Activated CD8-positive, alpha-beta memory T cell treated with anti-CD3 and anti-CD28 coated beads for 36 hours (primary cell): ENCODE data around the gene SLC35E1. TPM values are rescaled to one million over a fixed set of nuclear protein-coding genes. Genes with fewer than 3 reads are reported as not detected.

ENCODE experiments used
- CTCF ChIA-PET: fragments of 350-600 bp; sonication (Branson Sonifier 250); formaldehyde crosslinking; loops from one replicate; lab custom pipeline; 2021; ENCODE audit warnings: antibody characterized with exemption; lab: Charles Lee
- POLR2A ChIA-PET: fragments of 350-600 bp; sonication (Branson Sonifier 250); formaldehyde crosslinking; loops from one replicate; lab custom pipeline; 2021; ENCODE audit warnings: antibody characterized with exemption; lab: Charles Lee
- total RNA-seq, 2 experiments: library from RNA; stranded (reverse); gene quantifications; one replicate each; pipeline ENCODE4 v1.2.3, GENCODE V29; 2021

SLC35E1 gene
- total RNA-seq, 2 experiments from 2014 or later, result 54.3 to 56.1 TPM

- POLR2A ChIA-PET, result interaction anchor here (0.6 to 2.0 kb wide), 4 partner anchors 9 to 74 kb away, joined by 3 to 14 read pairs (median 6); partner anchors contain the start of gene MED26
- CTCF ChIA-PET, result interaction anchor here (3.1 kb wide), 1 partner anchor 13 kb away, joined by 14 read pairs; the partner anchor contains the start of gene SLC35E1
Measured at GRCh38 chr19:16586477-16586871, 14.3 kb upstream of the SLC35E1 start.

- ChIA-PET CTCF (interaction anchor here (3.1 kb wide), 1 partner anchor 13 kb away, joined by 14 read pairs; the partner anchor contains the start of gene SLC35E1), POLR2A (interaction anchor here (1.9 to 2.5 kb wide), 2 partner anchors 13 to 43 kb away, joined by 8 to 28 read pairs; partner anchors contain the start of genes MED26 and SLC35E1)
Measured at GRCh38 chr19:16585808-16586476, 13.7 kb upstream of the SLC35E1 start.

DNA sequence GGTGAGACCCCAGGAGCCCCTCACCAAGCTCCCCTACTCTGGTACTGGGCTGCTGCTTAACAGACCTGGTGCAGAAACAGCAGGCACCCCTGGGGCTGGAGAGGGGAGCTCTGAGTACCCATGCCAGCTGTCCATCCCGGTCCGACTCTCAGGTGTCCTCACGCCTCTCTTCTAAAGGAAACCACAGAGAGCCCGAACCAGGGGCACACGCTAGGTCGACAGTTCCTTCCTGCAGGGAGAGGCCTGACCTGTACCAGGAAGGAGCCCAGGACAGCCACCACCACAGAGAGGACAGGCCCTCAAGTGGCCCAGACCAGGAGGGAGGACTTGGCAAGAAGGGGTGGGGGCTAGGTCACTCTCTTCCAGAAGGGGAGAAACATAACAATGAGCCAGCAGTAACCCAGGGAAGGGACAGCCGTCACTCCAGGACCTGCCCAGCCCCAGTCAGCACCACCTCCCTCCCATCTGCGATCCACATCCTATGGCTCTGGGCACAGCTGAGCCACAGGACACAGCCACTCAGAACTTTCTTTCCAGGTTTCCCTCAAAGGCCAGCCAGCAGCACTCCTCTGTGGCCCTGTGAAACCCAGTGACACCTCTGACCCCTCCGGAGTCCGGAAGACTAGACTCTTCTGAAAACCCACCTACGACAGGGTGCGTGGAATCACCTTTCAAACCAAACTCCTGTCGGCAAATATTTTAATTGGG lies 13.0 kb upstream of the SLC35E1 start:
- POLR2A ChIA-PET, result interaction anchor here (1.1 to 2.5 kb wide), 4 partner anchors 13 to 75 kb away, joined by 3 to 28 read pairs (median 8); partner anchors contain the start of genes CHERP, MED26 and SLC35E1
- CTCF ChIA-PET, result interaction anchor here (0.6 to 3.1 kb wide), 6 partner anchors 12 to 144 kb away, joined by 3 to 14 read pairs (median 4); partner anchors contain the start of genes MED26 and SLC35E1

DNA sequence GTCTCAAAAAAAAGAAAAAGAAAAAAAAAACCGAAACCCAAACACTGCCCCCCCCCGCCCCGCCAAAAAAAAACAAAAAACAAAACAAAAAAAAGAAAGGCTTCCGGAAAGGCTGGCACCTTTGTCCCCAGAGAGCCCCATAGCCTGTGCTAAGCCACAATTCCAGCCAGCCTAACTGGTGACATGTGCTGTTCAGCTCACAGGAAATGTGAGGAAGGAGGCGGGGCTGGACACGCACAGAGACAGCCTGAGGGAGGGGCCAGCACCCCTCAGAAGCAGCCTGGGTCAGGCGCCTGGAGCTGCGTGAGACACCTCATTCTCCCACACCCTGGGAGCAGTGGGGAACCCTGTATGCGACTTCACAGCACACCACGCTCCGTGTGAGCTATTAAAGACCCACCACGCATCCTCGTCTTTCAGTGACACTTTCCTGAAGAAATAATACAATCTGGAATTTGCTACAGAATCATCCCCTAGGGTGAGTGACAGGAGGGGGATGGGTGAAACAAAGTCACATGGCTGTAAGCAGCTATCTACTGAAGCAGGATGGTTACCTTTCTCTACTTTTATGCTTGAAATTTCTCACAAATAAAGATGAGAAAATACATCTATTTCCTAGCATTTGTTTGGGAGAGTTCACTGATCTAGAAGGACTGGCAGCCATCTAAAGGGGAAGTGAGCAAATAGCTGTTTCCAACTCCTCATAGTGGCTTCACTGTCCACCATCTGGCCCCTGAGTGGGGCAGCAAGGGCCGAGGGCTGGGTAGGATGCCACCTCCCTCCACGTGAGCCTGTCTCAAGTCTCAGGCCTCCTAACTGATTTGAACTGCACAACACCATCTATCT lies 12.3 kb upstream of the SLC35E1 start:
- ChIA-PET CTCF (interaction anchor here (0.6 to 3.1 kb wide), 6 partner anchors 11 to 53 kb away, joined by 3 to 14 read pairs (median 4); partner anchors contain the start of genes MED26 and SLC35E1), POLR2A (interaction anchor here (0.7 to 2.5 kb wide), 5 partner anchors 12 to 88 kb away, joined by 3 to 28 read pairs (median 8); partner anchors contain the start of genes C19orf44, CALR3, CHERP and MED26)

DNA sequence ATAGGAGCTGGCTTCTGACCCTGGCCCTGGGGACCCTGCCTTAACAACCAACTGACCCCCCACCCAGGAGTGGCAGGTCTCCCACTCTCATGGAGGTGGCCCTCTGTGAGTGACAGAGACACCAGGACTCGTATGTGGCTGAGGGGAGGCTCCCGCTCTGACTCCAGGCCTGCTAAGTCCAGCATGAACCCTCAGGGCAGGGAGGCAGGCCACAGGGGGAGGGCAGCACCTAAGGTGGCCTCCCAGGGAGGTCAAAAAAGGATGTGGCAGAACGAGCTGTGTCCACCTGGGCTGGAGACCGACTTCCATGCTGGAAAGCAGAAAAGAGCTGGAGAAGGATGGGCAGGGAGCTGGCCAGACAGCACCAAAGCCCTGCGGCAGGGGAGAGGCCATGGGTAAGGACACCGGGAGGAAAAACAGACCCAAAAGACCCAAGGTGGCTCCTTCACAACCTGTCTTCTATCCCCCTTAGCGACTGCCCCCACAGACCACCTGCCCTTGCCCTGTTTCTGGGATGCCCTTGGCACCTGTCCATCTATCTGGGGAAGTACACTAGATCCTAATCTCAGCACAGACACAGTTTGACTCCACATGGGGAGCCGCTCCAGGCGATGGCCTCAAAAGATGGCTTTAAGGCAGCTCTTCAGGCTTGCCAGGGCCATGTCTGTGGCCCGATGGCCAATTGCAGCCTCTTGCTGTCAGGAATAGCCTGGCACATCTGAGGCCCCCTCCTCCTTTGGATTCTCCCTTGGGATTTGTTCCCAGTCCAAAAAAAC lies 10.5 kb upstream of the SLC35E1 start:
- ChIA-PET POLR2A (no interaction called here), CTCF (interaction anchor here (1.6 kb wide), 1 partner anchor 9 kb away, joined by 4 read pairs; no protein-coding TSS in a partner anchor)

GRCh38 chr19:16581971-16582343 lies 9.7 kb upstream of the SLC35E1 start:
- ChIA-PET POLR2A (no interaction called here), CTCF (interaction anchor here (1.6 kb wide), 1 partner anchor 8 kb away, joined by 4 read pairs; no protein-coding TSS in a partner anchor)

DNA sequence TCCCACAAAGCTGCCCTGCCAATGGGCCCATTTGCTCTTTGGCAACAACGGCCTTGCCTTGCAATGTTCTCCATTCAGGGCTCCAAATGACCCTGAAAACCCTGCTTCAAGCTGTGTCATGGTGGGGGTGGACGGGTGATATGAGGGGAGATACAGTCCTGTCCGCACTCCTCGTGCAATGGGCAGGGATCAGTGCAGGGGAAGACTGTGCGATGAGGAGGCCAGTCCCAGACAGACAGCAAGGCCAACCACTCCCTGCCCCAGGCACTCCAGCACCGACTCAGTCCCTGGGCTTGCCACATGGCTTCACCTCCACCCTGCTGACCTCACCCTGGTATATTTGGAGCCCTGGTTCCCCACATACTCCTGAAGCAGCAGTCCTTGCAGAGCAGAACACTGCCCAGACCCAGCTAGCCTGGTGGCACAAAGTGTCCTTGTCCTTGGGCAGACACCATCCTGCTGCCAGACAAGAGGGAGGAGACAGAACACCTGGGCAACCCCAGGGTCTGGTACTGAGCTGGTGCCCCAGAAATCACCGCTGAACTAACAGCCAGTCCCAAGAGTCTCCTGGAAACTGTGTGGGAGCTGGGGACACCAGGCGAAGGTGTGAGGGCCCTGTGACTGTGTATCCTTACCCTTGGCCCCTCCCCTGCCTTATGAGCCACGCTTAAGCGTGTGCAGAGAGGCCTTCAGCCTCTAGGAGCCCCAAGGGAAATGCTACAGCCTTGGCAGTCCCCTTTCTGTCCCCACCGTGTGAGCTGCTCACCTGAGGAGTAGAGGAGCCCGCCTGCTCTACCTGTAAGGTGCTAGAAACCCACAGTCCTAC lies 9.1 kb upstream of the SLC35E1 start:
- CTCF ChIA-PET, result no interaction called here
- POLR2A ChIA-PET, result no interaction called here

GRCh38 chr19:16579381-16579780 lies 7.2 kb upstream of the SLC35E1 start:
- ChIA-PET CTCF (interaction anchor here (0.8 kb wide), 1 partner anchor 56 kb away, joined by 3 read pairs; no protein-coding TSS in a partner anchor), POLR2A (no interaction called here)

GRCh38 chr19:16577531-16577985 lies 5.3 kb upstream of the SLC35E1 start:
- ChIA-PET POLR2A (interaction anchor here (1.5 kb wide), 1 partner anchor 10 kb away, joined by 10 read pairs; no protein-coding TSS in a partner anchor), CTCF (no interaction called here)

- CTCF ChIA-PET, result no interaction called here
- POLR2A ChIA-PET, result interaction anchor here (0.6 to 1.5 kb wide), 2 partner anchors 11 to 1608 kb away, joined by 5 to 10 read pairs; no protein-coding TSS in a partner anchor
Measured at GRCh38 chr19:16576690-16577530, 4.7 kb upstream of the SLC35E1 start.

GRCh38 chr19:16575861-16576689 lies 3.9 kb upstream of the SLC35E1 start:
- CTCF ChIA-PET, result no interaction called here
- POLR2A ChIA-PET, result interaction anchor here (0.6 kb wide), 1 partner anchor 1609 kb away, joined by 5 read pairs; no protein-coding TSS in a partner anchor

- CTCF ChIA-PET, result no interaction called here
Measured at GRCh38 chr19:16575282-16575681, 3.1 kb upstream of the SLC35E1 start.

GRCh38 chr19:16573925-16574324 lies 1.7 kb upstream of the SLC35E1 start:
- CTCF ChIA-PET, result interaction anchor here (0.9 to 2.1 kb wide), 7 partner anchors 9 to 87 kb away, joined by 3 to 14 read pairs (median 4); partner anchors contain the start of gene TMEM38A
- POLR2A ChIA-PET, result interaction anchor here (1.1 to 1.4 kb wide), 3 partner anchors 14 to 53 kb away, joined by 3 to 4 read pairs (median 3); no protein-coding TSS in a partner anchor

More at GRCh38 chr19:16575282-16575681, 3.1 kb upstream of the SLC35E1 start:
- POLR2A ChIA-PET, result no interaction called here

GRCh38 chr19:16573296-16573695 lies 1.1 kb upstream of the SLC35E1 start:
- ChIA-PET POLR2A (interaction anchor here (1.1 to 1.4 kb wide), 4 partner anchors 12 to 54 kb away, joined by 3 to 8 read pairs (median 4); no protein-coding TSS in a partner anchor), CTCF (interaction anchor here (0.9 to 2.1 kb wide), 8 partner anchors 9 to 87 kb away, joined by 3 to 14 read pairs (median 4); partner anchors contain the start of gene TMEM38A)
